Smooth muscle cell (in vitro differentiated cells): ENCODE results near the gene OR1J2. TPM values are rescaled to one million over a fixed set of nuclear protein-coding genes. Genes with fewer than 3 reads are reported as not detected.
"Not testable (repeated sequence)": the region's sequence is repeated elsewhere in the genome, so short reads cannot be mapped to it uniquely, and the experiment has no call there.

ENCODE experiments used
- DNase-seq: peaks from one replicate; lab custom pipeline; 2025; ENCODE audit not compliant: unreplicated experiment; lab: John Stamatoyannopoulos, UW
- H2AFZ ChIP-seq: fragments of 200-600 bp; sonication (generic); 2 replicates; pipeline ENCODE4 v1.6.0; 2016; ENCODE audit warnings: antibody characterized with exemption, low read depth, mild to moderate bottlenecking
- H3F3A ChIP-seq: fragments of 200-600 bp; sonication (generic); 2 replicates; pipeline ENCODE4 v1.6.0; 2017; ENCODE audit warnings: antibody characterized with exemption, low read depth
- H3K27ac ChIP-seq: fragments of 200-600 bp; sonication (generic); 2 replicates; pipeline ENCODE4 v1.5.1; 2016; ENCODE audit warnings: low read depth, mild to moderate bottlenecking
- H3K27me3 ChIP-seq: fragments of 200-600 bp; sonication (generic); 2 replicates; pipeline ENCODE4 v1.6.1; 2016; ENCODE audit warnings: low read depth, mild to moderate bottlenecking
- H3K36me3 ChIP-seq: fragments of 200-600 bp; sonication (generic); 2 replicates; pipeline ENCODE4 v1.5.1; 2016; ENCODE audit warnings: low read depth
- H3K4me1 ChIP-seq: fragments of 200-600 bp; sonication (generic); 2 replicates; pipeline ENCODE4 v1.5.1; 2016; ENCODE audit warnings: low read depth
- H3K4me2 ChIP-seq: fragments of 200-600 bp; sonication (generic); 2 replicates; pipeline ENCODE4 v1.6.0; 2016; ENCODE audit warnings: mild to moderate bottlenecking
- H3K4me3 ChIP-seq: fragments of 200-600 bp; sonication (generic); 2 replicates; pipeline ENCODE4 v1.5.1; 2016; ENCODE audit warnings: mild to moderate bottlenecking
- H3K79me2 ChIP-seq: fragments of 200-600 bp; sonication (generic); 2 replicates; pipeline ENCODE4 v1.6.0; 2016; ENCODE audit warnings: low read depth, mild to moderate bottlenecking
- H3K9ac ChIP-seq: fragments of 200-600 bp; sonication (generic); 2 replicates; pipeline ENCODE4 v1.6.0; 2016; ENCODE audit warnings: low read depth
- H3K9me3 ChIP-seq: fragments of 200-600 bp; sonication (generic); replicated peaks from 2 replicates; pipeline ENCODE4 v1.5.1; 2016; ENCODE audit warnings: low read depth
- H4K20me1 ChIP-seq: fragments of 200-600 bp; sonication (generic); 2 replicates; pipeline ENCODE4 v1.6.0; 2016; ENCODE audit warnings: low read depth
- WGBS: methylation state at CpG from one replicate; pipeline ENCODE4 v1.1.7; 2016; ENCODE audit warnings: low lambda C conversion rate; 5-methylcytosine and 5-hydroxymethylcytosine counted together
- polyA plus RNA-seq: library from polyadenylated mRNA; unstranded; fragments of >200 nt; fragmentation: Nextera tagmentation; extraction: Ambion mirVana; gene quantifications from 2 replicates; pipeline ENCODE4 v1.2.1, GENCODE V29; 2016
- total RNA-seq: library from RNA; depleted of rRNA; stranded (reverse); fragments of >200 nt; gene quantifications from 2 replicates; pipeline ENCODE4 v1.2.3, GENCODE V29; 2014
- TF ChIP-seq, protein P1 (sequence below): fragments of 200-600 bp; sonication (generic); IDR thresholded peaks from 2 replicates; pipeline ENCODE4 v1.5.1; 2017; ENCODE audit warnings: borderline replicate concordance, mild to moderate bottlenecking, antibody characterized with exemption; ENCODE audit not compliant: insufficient read depth, poor library complexity, severe bottlenecking

OR1J2 gene
- total and polyA plus RNA-seq, 2 experiments from 2014 or later: not detected

- H3F3A ChIP-seq: no peaks in the 10 kb centered on the region
- no peak overlapping the region for H3K27ac ChIP-seq
- no peaks in the 10 kb centered on the region for H4K20me1 ChIP-seq
- H3K36me3 ChIP-seq: no peaks in the 10 kb centered on the region
- no peaks in the 10 kb centered on the region for H3K79me2 ChIP-seq
- H3K27me3 ChIP-seq: no peaks in the 10 kb centered on the region
- no peak overlapping the region for H3K4me3 ChIP-seq
- no peak overlapping the region for H2AFZ ChIP-seq
- TF ChIP-seq, protein P1, sequence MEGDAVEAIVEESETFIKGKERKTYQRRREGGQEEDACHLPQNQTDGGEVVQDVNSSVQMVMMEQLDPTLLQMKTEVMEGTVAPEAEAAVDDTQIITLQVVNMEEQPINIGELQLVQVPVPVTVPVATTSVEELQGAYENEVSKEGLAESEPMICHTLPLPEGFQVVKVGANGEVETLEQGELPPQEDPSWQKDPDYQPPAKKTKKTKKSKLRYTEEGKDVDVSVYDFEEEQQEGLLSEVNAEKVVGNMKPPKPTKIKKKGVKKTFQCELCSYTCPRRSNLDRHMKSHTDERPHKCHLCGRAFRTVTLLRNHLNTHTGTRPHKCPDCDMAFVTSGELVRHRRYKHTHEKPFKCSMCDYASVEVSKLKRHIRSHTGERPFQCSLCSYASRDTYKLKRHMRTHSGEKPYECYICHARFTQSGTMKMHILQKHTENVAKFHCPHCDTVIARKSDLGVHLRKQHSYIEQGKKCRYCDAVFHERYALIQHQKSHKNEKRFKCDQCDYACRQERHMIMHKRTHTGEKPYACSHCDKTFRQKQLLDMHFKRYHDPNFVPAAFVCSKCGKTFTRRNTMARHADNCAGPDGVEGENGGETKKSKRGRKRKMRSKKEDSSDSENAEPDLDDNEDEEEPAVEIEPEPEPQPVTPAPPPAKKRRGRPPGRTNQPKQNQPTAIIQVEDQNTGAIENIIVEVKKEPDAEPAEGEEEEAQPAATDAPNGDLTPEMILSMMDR: no peak
- no peak overlapping the region for H3K4me2 ChIP-seq
- no peak overlapping the region for H3K9ac ChIP-seq
- peaks cover 5% of the 10 kb centered on the region for H3K9me3 ChIP-seq
- H3K4me1 ChIP-seq: no peaks in the 10 kb centered on the region
- WGBS: 73% methylated on average over 10 of the region's 10 CpGs
- DNase-seq: no peak
Measured at GRCh38 chr9:122526602-122527001, 16.0 kb downstream of the OR1J2 start.

DNA sequence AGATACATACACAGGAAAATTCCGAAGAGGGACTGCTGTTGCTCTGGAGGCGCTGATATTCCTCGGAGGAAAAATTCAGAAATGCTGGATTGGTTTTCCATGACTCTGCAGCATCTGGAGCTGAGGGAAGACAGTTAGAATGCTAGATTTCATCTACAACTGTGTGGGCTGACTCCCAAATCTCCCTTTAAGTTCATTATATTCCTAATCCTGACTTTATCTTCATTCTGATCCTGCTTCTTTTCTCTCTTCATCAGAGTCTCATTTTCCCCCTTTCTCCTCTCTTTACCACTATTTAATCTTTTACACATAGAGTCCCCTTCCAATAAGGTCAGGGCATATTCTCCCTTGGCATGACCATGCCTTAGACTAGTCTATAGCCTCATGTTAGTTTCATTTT lies 16.6 kb downstream of the OR1J2 start, which contains the start of gene OR1N1:
Gene OR1N1, minus strand, starts transcription at position 101 of the 400 bp plus-strand sequence. Its CDS starts 0 bp downstream, at position 101.
- no peak within 1 kb of the TSS for H3K4me3 ChIP-seq
- no peak within 1 kb of the TSS for H3K27ac ChIP-seq
- no peak within 1 kb of the TSS for H3K4me2 ChIP-seq
- TF ChIP-seq, protein P1: no peak
- peaks cover 5% of the 10 kb centered on the region for H3K9me3 ChIP-seq
- 79% methylated on average over 3 of the region's 3 CpGs for WGBS
- H3K79me2 ChIP-seq: no peaks in the 10 kb centered on the region
- no peaks in the 10 kb centered on the region for H3K27me3 ChIP-seq
- DNase-seq: no peak
- H3K36me3 ChIP-seq: no peaks in the 10 kb centered on the region
- H3K9ac ChIP-seq: no peak within 1 kb of the TSS
- no peaks in the 10 kb centered on the region for H3F3A ChIP-seq
- no peaks in the 10 kb centered on the region for H4K20me1 ChIP-seq
- no peaks in the 10 kb centered on the region for H3K4me1 ChIP-seq
- H2AFZ ChIP-seq: no peak within 1 kb of the TSS

DNA sequence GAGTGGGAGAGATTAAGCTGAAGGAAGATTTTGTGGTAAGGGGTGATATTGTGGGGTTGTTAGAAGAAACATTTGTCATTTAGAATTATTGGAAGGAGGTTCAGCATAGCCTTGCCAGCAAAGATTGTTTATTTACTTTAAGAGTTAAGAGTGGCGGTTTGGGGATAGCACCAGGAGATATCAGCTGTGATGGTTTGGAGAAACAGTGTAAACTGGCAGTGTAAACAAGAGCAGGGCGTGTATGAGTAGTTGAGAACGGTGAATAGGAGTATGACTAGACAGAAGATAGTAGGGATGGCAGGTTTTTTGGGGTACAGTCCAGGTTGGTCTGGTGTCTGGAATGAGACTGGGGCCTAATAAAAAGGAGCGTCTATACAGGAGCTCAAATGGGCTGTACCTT lies 20.6 kb downstream of the OR1J2 start:
- H3K9me3 ChIP-seq, H3K4me1 ChIP-seq: not testable (repeated sequence)

GRCh38 chr9:122536134-122536533 lies 25.5 kb downstream of the OR1J2 start:
- H3K9ac ChIP-seq: no peak overlapping the region
- no peaks in the 10 kb centered on the region for H3K79me2 ChIP-seq
- no peak overlapping the region for H3K4me3 ChIP-seq
- H3F3A ChIP-seq: no peaks in the 10 kb centered on the region
- no peaks in the 10 kb centered on the region for H3K27me3 ChIP-seq
- H3K9me3 ChIP-seq: peaks cover 4% of the 10 kb centered on the region
- H3K27ac ChIP-seq: no peak overlapping the region
- no peaks in the 10 kb centered on the region for H4K20me1 ChIP-seq
- WGBS: 78% methylated on average over 1 of the region's 1 CpG
- no peaks in the 10 kb centered on the region for H3K36me3 ChIP-seq
- H3K4me2 ChIP-seq: no peak overlapping the region
- H2AFZ ChIP-seq: no peak overlapping the region
- H3K4me1 ChIP-seq: no peaks in the 10 kb centered on the region
- TF ChIP-seq, protein P1: no peak
- no peak for DNase-seq

More for the DNA sequence above, 20.6 kb downstream of the OR1J2 start:
- H3F3A ChIP-seq, H3K9ac ChIP-seq, H3K27me3 ChIP-seq, H3K36me3 ChIP-seq, H3K27ac ChIP-seq, H3K4me2 ChIP-seq, H2AFZ ChIP-seq, H3K4me3 ChIP-seq, H3K79me2 ChIP-seq, H4K20me1 ChIP-seq, DNase-seq: not testable (repeated sequence)
- 64% methylated on average over 4 of the region's 4 CpGs for WGBS

DNA sequence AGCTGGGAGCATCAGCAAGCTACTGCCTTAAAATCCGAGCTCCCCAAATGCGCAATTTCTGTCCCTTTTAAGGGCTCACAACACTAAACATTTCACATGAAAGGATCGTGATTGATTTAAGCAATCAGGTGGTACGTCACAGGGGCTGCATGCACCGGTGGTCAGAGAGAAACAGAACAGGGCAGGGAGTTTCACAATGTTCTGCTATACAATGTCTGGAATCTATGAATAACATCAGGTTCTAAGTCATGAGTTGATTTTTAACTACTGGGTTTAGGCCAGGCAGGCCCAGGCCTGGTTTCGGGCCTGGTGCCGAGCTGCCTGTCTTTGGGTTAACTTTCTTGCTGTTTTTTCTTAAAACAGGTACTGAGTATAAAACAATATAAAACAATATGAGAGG lies 26.5 kb downstream of the OR1J2 start:
- DNase-seq: not testable (repeated sequence)
- WGBS: 41% methylated on average over 7 of the region's 7 CpGs

More for the DNA sequence above, 26.5 kb downstream of the OR1J2 start:
- not testable (repeated sequence) for H3K27ac ChIP-seq, H3K4me3 ChIP-seq, H3K79me2 ChIP-seq, H3K9me3 ChIP-seq, H3K4me1 ChIP-seq, H3K27me3 ChIP-seq, H3K4me2 ChIP-seq, H3F3A ChIP-seq, H3K9ac ChIP-seq, H2AFZ ChIP-seq, H3K36me3 ChIP-seq, H4K20me1 ChIP-seq
